Vagina (tissue), 2 donors: ENCODE results near the gene SRRM3. TPM values are rescaled to one million over a fixed set of nuclear protein-coding genes. Genes with fewer than 3 reads are reported as not detected.
A peak's percentile ranks its signal among the peaks of the same experiment; 100 is the strongest.

ENCODE experiments used
- DNase-seq, 2 donors: peaks; one replicate each; pipeline ENCODE4 v3.0.0-alpha.2; 2017; ENCODE audit errors: extremely low spot score in 2 of 2
- H3K27ac ChIP-seq: fragments of 200-600 bp; sonication (generic); one replicate; pipeline ENCODE4 v1.5.1; 2019
- H3K27me3 ChIP-seq: fragments of 200-600 bp; sonication (generic); one replicate; pipeline ENCODE4 v1.5.1; 2019
- H3K36me3 ChIP-seq, 2 donors: fragments of 200-600 bp; sonication (generic); one replicate each; pipeline ENCODE4 v1.5.1; 2017 to 2019
- H3K4me1 ChIP-seq: fragments of 200-600 bp; sonication (generic); one replicate; pipeline ENCODE4 v1.5.1; 2019
- H3K4me3 ChIP-seq, 2 donors: fragments of 200-600 bp; sonication (generic); 1 replicate in 1 of 2; 2 replicates in 1 of 2; pipeline ENCODE4 v1.5.1; 2016 to 2019
- H3K9me3 ChIP-seq: fragments of 200-600 bp; sonication (generic); one replicate; pipeline ENCODE4 v1.5.1; 2019
- CTCF ChIP-seq, 3 experiments: fragments of 450-650 bp in 2 of 3; fragments of 200-600 bp in 1 of 3; sonication (generic) in 1 of 3; IDR thresholded peaks; one replicate each; pipeline ENCODE4 v1.5.1; 2017 to 2019; ENCODE audit warnings: antibody characterized with exemption in 3 of 3, mild to moderate bottlenecking in 2 of 3, moderate library complexity in 2 of 3
- POLR2A ChIP-seq, 2 donors: fragments of 450-650 bp; IDR thresholded peaks; one replicate each; pipeline ENCODE4 v1.6.1; 2017; ENCODE audit warnings: antibody characterized with exemption in 2 of 2, mild to moderate bottlenecking in 2 of 2, moderate library complexity in 2 of 2
- POLR2AphosphoS5 ChIP-seq, 2 donors: sonication (generic); formaldehyde crosslinking; IDR thresholded peaks; one replicate each; pipeline ENCODE4 v1.9.0; 2017; ENCODE audit warnings: antibody characterized with exemption in 2 of 2, mild to moderate bottlenecking in 2 of 2, low read depth in 1 of 2; ENCODE audit not compliant: insufficient read depth in 1 of 2
- intact Hi-C: fragments of 100-400 bp; cut with DNase I; formaldehyde crosslinking; loops from one replicate; pipeline ENCODE4 v1.15.1; 2023
- total RNA-seq: library from RNA; depleted of rRNA; stranded (reverse); fragments of >200 nt; gene quantifications from one replicate; pipeline ENCODE4 v1.2.3, GENCODE V29; 2016

The SRRM3 gene
- total RNA-seq, 1 donor from 2014 or later: 9.8 TPM

DNA sequence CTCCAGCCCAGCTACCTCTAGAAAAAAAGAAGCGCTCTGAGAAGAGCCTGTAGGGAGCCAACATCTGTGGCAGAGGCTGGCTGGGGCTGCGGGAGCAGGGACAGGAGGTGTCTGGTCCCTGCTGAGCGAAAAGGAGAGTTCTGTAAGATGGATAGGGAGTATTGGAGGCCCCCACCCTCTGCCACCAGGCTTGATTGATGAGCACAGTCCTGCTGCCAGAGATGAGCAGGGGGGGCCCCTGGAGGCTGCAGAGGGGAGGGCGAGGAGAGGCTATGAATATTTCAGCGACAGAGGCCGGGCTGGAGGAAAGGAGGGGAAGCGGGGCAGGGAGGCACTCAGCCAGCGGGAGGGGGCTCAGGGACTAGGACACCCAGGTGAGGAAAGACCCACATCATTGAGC is 56.3 kb downstream of the SRRM3 start:
- H3K27me3 ChIP-seq: peaks cover 4% of the 10 kb centered on the region
- peaks cover 12% of the 10 kb centered on the region for H3K4me1 ChIP-seq
- H3K9me3 ChIP-seq: no peaks in the 10 kb centered on the region
- TF ChIP-seq POLR2A (IDR thresholded peaks at IDR 0.05) (no peak), CTCF (IDR thresholded peaks at IDR 0.05) (no peak), POLR2AphosphoS5 (IDR thresholded peaks at IDR 0.05; ENCODE audit: insufficient read depth in 1 of 2, low read depth in 1 of 2) (no peak)
- no peak for DNase-seq
- H3K27ac ChIP-seq: no peak overlapping the region
- no peaks in the 10 kb centered on the region for H3K36me3 ChIP-seq
- intact Hi-C loops: loop anchor here (10.0 kb wide), 1 partner anchor 543 kb away; no protein-coding TSS in a partner anchor
- no peak overlapping the region for H3K4me3 ChIP-seq

DNA sequence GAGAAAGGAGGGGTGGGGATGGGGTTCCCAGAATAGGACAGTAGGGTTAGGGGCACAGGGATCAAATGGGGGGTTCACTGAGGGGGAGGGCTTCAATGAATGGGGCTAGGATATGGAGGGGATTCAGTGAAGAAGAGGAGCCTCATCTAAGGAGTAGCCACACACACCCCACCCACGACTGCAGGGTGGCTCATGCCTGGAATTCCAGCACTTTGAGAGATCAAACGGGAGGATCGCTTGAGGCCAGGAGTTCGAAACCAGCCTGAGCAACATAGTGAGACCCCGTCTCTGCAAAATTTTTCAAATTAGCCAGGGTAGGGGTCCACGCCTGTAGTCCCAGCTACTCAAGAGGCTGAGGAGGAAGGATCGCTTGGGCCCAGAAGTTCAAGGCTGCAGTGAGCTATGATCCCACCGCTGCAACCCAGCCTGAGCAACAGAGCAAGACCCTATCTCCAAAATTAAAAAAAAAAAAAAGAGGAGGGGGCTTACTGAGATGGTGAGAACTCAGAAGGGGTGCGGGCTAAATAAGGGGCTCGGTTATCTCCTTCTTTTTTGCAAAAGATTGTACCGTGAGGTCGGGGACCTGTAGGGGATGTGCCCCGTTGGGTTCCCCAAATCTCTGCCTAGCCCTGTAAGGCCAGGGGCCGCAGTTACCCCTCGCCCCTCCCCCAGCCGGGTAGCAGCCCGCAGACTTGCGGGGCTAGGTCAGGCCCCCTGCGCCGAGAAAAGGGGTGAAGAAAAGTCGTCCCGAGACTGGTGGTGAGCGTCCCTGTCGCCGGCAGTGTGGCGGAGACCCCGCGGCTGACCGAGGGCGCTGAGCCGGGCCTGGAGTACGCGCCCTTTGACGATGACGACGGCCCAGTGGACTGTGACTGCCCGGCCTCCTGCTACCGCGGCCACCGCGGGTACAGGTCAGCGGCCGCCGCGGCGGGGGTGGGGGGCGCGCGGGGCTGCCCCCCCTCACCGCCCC is 57.7 kb downstream of the SRRM3 start:
- no peak for DNase-seq
- Histone ChIP-seq H3K27me3 (peaks cover 4% of the 10 kb centered on the region), H3K36me3 (no peaks in the 10 kb centered on the region), H3K4me3 (peak overlapping the region; percentile 7 to 21), H3K4me1 (peaks cover 12% of the 10 kb centered on the region), H3K9me3 (no peaks in the 10 kb centered on the region), H3K27ac (no peak overlapping the region)
- intact Hi-C loops: loop anchor here (10.0 kb wide), 1 partner anchor 545 kb away; no protein-coding TSS in a partner anchor
- no peak for TF ChIP-seq CTCF (IDR thresholded peaks at IDR 0.05)

DNA sequence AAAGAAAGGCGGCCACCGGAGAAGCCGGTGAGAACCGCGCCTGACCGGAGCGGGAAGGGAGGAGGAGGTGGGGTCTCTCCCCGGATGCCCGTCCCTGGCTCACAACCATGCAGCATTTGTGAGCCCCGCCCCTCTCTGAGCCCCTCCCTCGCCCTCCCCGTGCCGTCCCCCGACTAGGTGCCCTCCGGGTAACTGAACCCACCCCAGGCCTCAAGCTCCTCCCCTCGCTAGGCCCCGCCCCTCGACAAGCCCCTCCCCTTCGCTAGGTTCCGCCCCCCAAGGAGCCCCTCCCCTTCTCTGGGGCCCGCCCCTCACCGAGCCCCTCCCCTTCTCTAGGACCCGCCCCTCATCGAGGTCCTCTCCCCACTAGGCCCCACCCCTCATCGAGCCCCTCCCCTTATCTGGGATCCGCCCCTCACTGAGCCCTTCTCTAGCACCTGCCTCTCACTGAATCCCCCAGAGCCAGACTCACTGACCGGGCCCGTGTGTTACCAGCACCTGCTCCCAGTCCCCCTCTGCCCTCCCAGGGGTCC is 58.5 kb downstream of the SRRM3 start:
- intact Hi-C loops: no loop called here
- Histone ChIP-seq H3K4me1 (peaks cover 12% of the 10 kb centered on the region), H3K27me3 (peaks cover 4% of the 10 kb centered on the region), H3K9me3 (no peaks in the 10 kb centered on the region), H3K4me3 (peak overlapping the region; percentile 7 to 21), H3K27ac (no peak overlapping the region), H3K36me3 (no peaks in the 10 kb centered on the region)
- no peak for TF ChIP-seq POLR2AphosphoS5 (IDR thresholded peaks at IDR 0.05; ENCODE audit: insufficient read depth in 1 of 2, low read depth in 1 of 2)
- no peak for TF ChIP-seq CTCF (IDR thresholded peaks at IDR 0.05)
- DNase-seq: no peak

- H3K36me3 ChIP-seq: no peaks in the 10 kb centered on the region
- TF ChIP-seq POLR2AphosphoS5 (IDR thresholded peaks at IDR 0.05; ENCODE audit: insufficient read depth in 1 of 2, low read depth in 1 of 2) (no peak), CTCF (IDR thresholded peaks at IDR 0.05) (no peak), POLR2A (IDR thresholded peaks at IDR 0.05) (no peak)
- peaks cover 12% of the 10 kb centered on the region for H3K4me1 ChIP-seq
- no peak overlapping the region for H3K27ac ChIP-seq
- H3K9me3 ChIP-seq: no peaks in the 10 kb centered on the region
- no peak for DNase-seq
- no peak overlapping the region for H3K4me3 ChIP-seq
- intact Hi-C loops: no loop called here
- peaks cover 4% of the 10 kb centered on the region for H3K27me3 ChIP-seq
These were observed 59.6 kb downstream of the SRRM3 start for GRCh38 chr7:76261329-76261728.

DNA sequence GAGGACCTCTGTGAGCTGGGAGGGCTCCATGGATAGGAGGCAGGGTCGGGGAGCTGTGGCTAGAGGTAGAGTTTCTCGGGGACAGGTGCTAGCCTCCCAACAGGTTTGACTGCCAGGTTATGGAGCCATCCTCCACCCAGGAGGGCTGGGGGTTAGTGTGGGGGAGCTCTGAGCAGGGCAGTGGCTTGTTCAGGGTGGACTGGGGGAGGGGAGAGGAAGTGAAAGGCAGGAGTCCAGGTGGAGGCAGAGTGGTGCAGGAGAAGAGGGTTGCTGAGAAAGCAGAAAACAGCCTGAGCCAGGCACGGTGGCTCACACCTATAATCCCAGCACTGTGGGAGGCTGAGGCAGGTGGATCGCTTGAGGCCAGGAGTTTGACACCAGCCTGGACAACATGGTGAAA is 60.2 kb downstream of the SRRM3 start:
- DNase-seq: no peak
- TF ChIP-seq POLR2AphosphoS5 (IDR thresholded peaks at IDR 0.05; ENCODE audit: insufficient read depth in 1 of 2, low read depth in 1 of 2) (no peak), CTCF (IDR thresholded peaks at IDR 0.05) (no peak), POLR2A (IDR thresholded peaks at IDR 0.05) (no peak)
- Histone ChIP-seq H3K36me3 (no peaks in the 10 kb centered on the region), H3K27ac (no peak overlapping the region), H3K9me3 (no peaks in the 10 kb centered on the region), H3K27me3 (peaks cover 4% of the 10 kb centered on the region), H3K4me3 (no peak overlapping the region), H3K4me1 (peaks cover 15% of the 10 kb centered on the region)
- intact Hi-C loops: no loop called here
